Kidney (tissue), 14 donors: Measurements from ENCODE around the gene MTCL1. TPM values are rescaled to one million over a fixed set of nuclear protein-coding genes. Genes with fewer than 3 reads are reported as not detected.

Source experiments
- DNase-seq, 5 donors: peaks; one replicate each; pipeline ENCODE4 v3.0.0-alpha.2; 2013 to 2020
- FAIRE-seq: peaks from 2 replicates; lab custom pipeline; 2012; peaks lifted over from hg19 to GRCh38; lab: Jason Lieb, UNC
- H3K27ac ChIP-seq, 2 donors: one replicate each; pipeline ENCODE4 v1.7.0; 2013; ENCODE audit warnings: low read depth in 2 of 2, low read length in 2 of 2, inconsistent platforms in 1 of 2
- H3K27me3 ChIP-seq: one replicate; pipeline ENCODE4 v1.7.1; 2013; ENCODE audit warnings: low read length, inconsistent platforms; ENCODE audit not compliant: control insufficient read depth, insufficient read depth
- H3K36me3 ChIP-seq, 3 donors: one replicate each; pipeline versions ENCODE4 v1.7.0 to v1.7.1; 2013; ENCODE audit warnings: low read length in 3 of 3, control low read depth in 1 of 3, inconsistent platforms in 1 of 3; ENCODE audit not compliant: insufficient read depth in 3 of 3, control insufficient read depth in 2 of 3
- H3K4me1 ChIP-seq, 3 donors: one replicate each; pipeline versions ENCODE4 v1.7.0 to v1.7.1; 2013; ENCODE audit warnings: low read length in 3 of 3, inconsistent platforms in 1 of 3, low read depth in 1 of 3; ENCODE audit not compliant: control insufficient read depth in 2 of 3, insufficient read depth in 2 of 3
- H3K4me3 ChIP-seq, 3 donors: one replicate each; pipeline versions ENCODE4 v1.7.0 to v1.8.1; 2013; ENCODE audit warnings: low read length in 3 of 3, control low read depth in 1 of 3, inconsistent platforms in 1 of 3
- H3K9ac ChIP-seq, 3 donors: one replicate each; pipeline versions ENCODE4 v1.7.0 to v1.7.1; 2013; ENCODE audit warnings: low read length in 3 of 3, control low read depth in 1 of 3, inconsistent platforms in 1 of 3
- H3K9me3 ChIP-seq, 3 donors: one replicate each; pipeline versions ENCODE4 v1.7.0 to v1.7.1; 2013; ENCODE audit warnings: low read length in 3 of 3, control low read depth in 1 of 3, inconsistent platforms in 1 of 3; ENCODE audit not compliant: control insufficient read depth in 2 of 3, insufficient read depth in 1 of 3
- CTCF ChIP-seq: IDR thresholded peaks from 3 replicates; pipeline ENCODE4 v1.5.1; 2012; ENCODE audit warnings: mild to moderate bottlenecking, moderate library complexity, borderline replicate concordance; ENCODE audit not compliant: insufficient read depth; ENCODE audit errors: extremely low read depth
- intact Hi-C: fragments of 100-400 bp; cut with DNase I; formaldehyde crosslinking; loops from one replicate; pipeline ENCODE4 v1.11.1; 2022
- polyA plus RNA-seq: library from polyadenylated mRNA; stranded (reverse); fragments of 350-450 nt; fragmentation: Illumina TruSeq; extraction: RNeasy Lipid Tissue Mini Kit (QIAGEN cat#74804); gene quantifications from one replicate; pipeline ENCODE4 v1.2.3, GENCODE V29; 2014; ENCODE audit warnings: low read depth, low replicate concordance; ENCODE audit not compliant: insufficient read depth
- total RNA-seq: library from RNA; stranded (reverse); fragmentation: NEBNext Ultra II Directional; extraction: Animal tissue kit (Norgen Biotek cat#: 25700); gene quantifications from one replicate; pipeline ENCODE4 v1.2.1, GENCODE V29; 2021
- donor health status: control.
- donor health status: control.
- donor health status: control.
- donor health status: control.
- donor health status: control.
- donor health status: DM: yes; HTN: yes; CAD: no.
- donor health status: Normal renal cell carcinoma (clear cell type).

MTCL1 gene
- total and polyA plus RNA-seq, 2 donors from 2014 or later = 2.5 to 15.3 TPM

- intact Hi-C loops = no loop called here
- no peak for TF ChIP-seq CTCF
- Histone ChIP-seq H3K4me3 (no peak overlapping the region), H3K9me3 (no peaks in the 10 kb centered on the region), H3K9ac (no peak overlapping the region), H3K27ac (no peak overlapping the region), H3K4me1 (no peaks in the 10 kb centered on the region), H3K27me3 (no peaks in the 10 kb centered on the region), H3K36me3 (no peaks in the 10 kb centered on the region)
- DNase-seq (no peak), FAIRE-seq (no peak)
These were observed 8.3 kb downstream of the MTCL1 start for GRCh38 chr18:8713691-8714090.

- Histone ChIP-seq H3K4me3 (no peak overlapping the region), H3K27me3 (no peaks in the 10 kb centered on the region), H3K9ac (no peak overlapping the region), H3K9me3 (no peaks in the 10 kb centered on the region), H3K4me1 (no peaks in the 10 kb centered on the region), H3K36me3 (no peaks in the 10 kb centered on the region), H3K27ac (no peak overlapping the region)
- DNase-seq (no peak), FAIRE-seq (no peak)
- intact Hi-C loops = no loop called here
- no peak for TF ChIP-seq CTCF
These were observed 10.2 kb downstream of the MTCL1 start for GRCh38 chr18:8715599-8715998.

GRCh38 chr18:8717011-8717770 is 11.8 kb downstream of the MTCL1 start:
- Histone ChIP-seq H3K4me3 (no peak overlapping the region), H3K36me3 (no peaks in the 10 kb centered on the region), H3K27me3 (no peaks in the 10 kb centered on the region), H3K9ac (no peak overlapping the region), H3K4me1 (no peaks in the 10 kb centered on the region), H3K9me3 (no peaks in the 10 kb centered on the region), H3K27ac (no peak overlapping the region)
- DNase-seq = no peak
- intact Hi-C loops = no loop called here
- no peak for FAIRE-seq
- TF ChIP-seq CTCF = no peak

DNA sequence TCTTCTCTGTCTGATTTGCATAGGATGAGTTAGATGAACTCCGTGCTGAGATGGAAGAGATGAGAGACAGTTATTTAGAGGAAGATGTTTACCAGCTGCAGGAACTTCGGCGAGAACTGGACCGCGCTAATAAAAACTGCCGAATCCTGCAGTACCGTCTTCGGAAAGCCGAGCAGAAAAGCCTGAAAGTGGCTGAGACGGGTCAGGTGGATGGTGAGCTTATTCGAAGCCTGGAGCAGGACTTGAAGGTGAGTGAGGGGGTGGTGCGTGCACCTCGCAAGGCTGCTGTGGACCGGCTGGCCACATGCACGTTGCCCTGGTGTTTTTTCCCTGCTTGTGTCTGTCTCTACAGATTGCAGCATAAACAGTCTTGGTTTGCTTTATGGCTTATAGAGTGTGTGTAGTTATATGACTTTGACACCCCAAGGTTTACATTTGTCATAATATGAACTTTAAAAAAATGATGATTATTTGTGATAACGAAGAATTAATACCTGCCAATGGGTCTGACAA is 13.1 kb downstream of the MTCL1 start:
- H3K9me3 ChIP-seq = no peaks in the 10 kb centered on the region
- no peak overlapping the region for H3K9ac ChIP-seq
- no peak for FAIRE-seq
- TF ChIP-seq CTCF = no peak
- H3K4me1 ChIP-seq = no peaks in the 10 kb centered on the region
- H3K36me3 ChIP-seq = no peaks in the 10 kb centered on the region
- no peak overlapping the region for H3K4me3 ChIP-seq
- DNase-seq = no peak
- H3K27me3 ChIP-seq = no peaks in the 10 kb centered on the region
- H3K27ac ChIP-seq = no peak overlapping the region
- intact Hi-C loops = no loop called here
